ENCODE results near the gene GREM1. TPM values are rescaled to one million over a fixed set of nuclear protein-coding genes. Genes with fewer than 3 reads are reported as not detected.

The GREM1 gene
- total RNA-seq, 1 experiment from 2014 or later, result not detected

Other genes starting within 250 kb of the GREM1 start
- gene GOLGA8N, start 124.5 kb upstream of the GREM1 start, total RNA-seq (2014; rRNA removed; shearing (Covaris generic); ENCODE audit: low replicate concordance), result 6.0 and 15.1 TPM in 2 replicates
- gene ARHGAP11A, start 102.5 kb upstream of the GREM1 start, total RNA-seq (2014; rRNA removed; shearing (Covaris generic); ENCODE audit: low replicate concordance), result 15.6 and 20.1 TPM in 2 replicates
- gene SCG5, start 76.3 kb upstream of the GREM1 start, total RNA-seq (2014; rRNA removed; shearing (Covaris generic); ENCODE audit: low replicate concordance), result 24.6 and 46.8 TPM in 2 replicates